BLaER1 (cell line): ENCODE measurements around the gene POLR3C.
"Not testable (repeated sequence)": the region's sequence is repeated elsewhere in the genome, so short reads cannot be mapped to it uniquely, and the experiment has no call there.

ENCODE experiments used
- H3K27ac ChIP-seq: shearing (Covaris generic); formaldehyde crosslinking; 2 replicates; pipeline ENCODE4 v1.8.1; 2022
- H3K27me3 ChIP-seq: shearing (Covaris generic); formaldehyde crosslinking; 2 replicates; pipeline ENCODE4 v1.8.1; 2022
- H3K36me3 ChIP-seq: shearing (Covaris generic); formaldehyde crosslinking; 2 replicates; pipeline ENCODE4 v1.8.1; 2022
- H3K4me1 ChIP-seq: shearing (Covaris generic); formaldehyde crosslinking; 2 replicates; pipeline ENCODE4 v1.8.1; 2022
- H3K4me2 ChIP-seq: shearing (Covaris generic); formaldehyde crosslinking; 2 replicates; pipeline ENCODE4 v1.8.1; 2022
- H3K4me3 ChIP-seq: shearing (Covaris generic); formaldehyde crosslinking; 2 replicates; pipeline ENCODE4 v1.8.1; 2022
- H3K9ac ChIP-seq: shearing (Covaris generic); formaldehyde crosslinking; 2 replicates; pipeline ENCODE4 v1.8.1; 2022
- H3K9me3 ChIP-seq: shearing (Covaris generic); formaldehyde crosslinking; 2 replicates; pipeline ENCODE4 v1.8.1; 2022
- H4K20me1 ChIP-seq: shearing (Covaris generic); formaldehyde crosslinking; 2 replicates; pipeline ENCODE4 v1.8.1; 2022
- Cebpa-rat ChIP-seq: shearing (Covaris generic); IDR thresholded peaks from 2 replicates; pipeline ENCODE4 v1.8.1; 2022

The POLR3C gene, protein sequence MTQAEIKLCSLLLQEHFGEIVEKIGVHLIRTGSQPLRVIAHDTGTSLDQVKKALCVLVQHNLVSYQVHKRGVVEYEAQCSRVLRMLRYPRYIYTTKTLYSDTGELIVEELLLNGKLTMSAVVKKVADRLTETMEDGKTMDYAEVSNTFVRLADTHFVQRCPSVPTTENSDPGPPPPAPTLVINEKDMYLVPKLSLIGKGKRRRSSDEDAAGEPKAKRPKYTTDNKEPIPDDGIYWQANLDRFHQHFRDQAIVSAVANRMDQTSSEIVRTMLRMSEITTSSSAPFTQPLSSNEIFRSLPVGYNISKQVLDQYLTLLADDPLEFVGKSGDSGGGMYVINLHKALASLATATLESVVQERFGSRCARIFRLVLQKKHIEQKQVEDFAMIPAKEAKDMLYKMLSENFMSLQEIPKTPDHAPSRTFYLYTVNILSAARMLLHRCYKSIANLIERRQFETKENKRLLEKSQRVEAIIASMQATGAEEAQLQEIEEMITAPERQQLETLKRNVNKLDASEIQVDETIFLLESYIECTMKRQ

GRCh38 chr1:145823565-145824498, at the start of gene POLR3C, which contains the start of gene RNF115:
Gene POLR3C (plus strand): TSS chr1:145824200. CDS start chr1:145825777, 1,577 bp downstream.
Gene RNF115 (minus strand): TSS chr1:145824095. CDS start chr1:145823873, 222 bp downstream.
- Histone ChIP-seq H3K4me2 (peak within 1 kb of the TSS; percentile 84), H3K27me3 (no peaks in the 10 kb centered on the region), H4K20me1 (peaks cover 22% of the 10 kb centered on the region), H3K9ac (peak within 1 kb of the TSS; percentile 93), H3K27ac (peak within 1 kb of the TSS; percentile 89), H3K4me3 (peak within 1 kb of the TSS; percentile 90), H3K4me1 (peaks cover 14% of the 10 kb centered on the region), H3K9me3 (peaks cover 5% of the 10 kb centered on the region), H3K36me3 (peaks cover 39% of the 10 kb centered on the region)
- no peak for TF ChIP-seq Cebpa-rat

- Histone ChIP-seq H3K9me3 (no peaks in the 10 kb centered on the region), H3K36me3 (peaks cover 49% of the 10 kb centered on the region), H3K27me3 (no peaks in the 10 kb centered on the region), H3K27ac (no peak overlapping the region), H3K4me3 (no peak overlapping the region), H3K4me1 (no peaks in the 10 kb centered on the region), H3K9ac (no peak overlapping the region), H4K20me1 (0 out of 2 replicates have a peak, but pooled peaks cover 5% of the 10 kb centered on the region), H3K4me2 (no peak overlapping the region)
- no peak for TF ChIP-seq Cebpa-rat
Measured at GRCh38 chr1:145777357-145778145, 46.4 kb upstream of the POLR3C start.

DNA sequence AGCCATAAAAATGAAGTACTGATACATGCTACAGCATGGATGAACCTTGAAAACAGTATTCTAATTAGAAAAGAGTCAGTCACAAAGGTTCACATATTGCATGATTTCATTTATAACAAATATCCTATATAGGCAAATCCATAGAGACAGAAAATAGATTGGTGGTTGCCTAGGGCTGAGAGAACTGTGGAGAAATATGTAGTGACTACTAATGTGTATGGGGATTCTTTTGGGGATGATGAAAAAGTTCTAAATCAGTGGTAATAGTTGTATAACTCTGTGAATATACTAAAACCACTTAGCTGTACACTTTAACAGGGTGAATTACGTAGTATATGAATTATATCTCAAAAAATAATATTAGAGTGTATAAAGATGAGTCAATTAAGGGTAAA, 45.9 kb upstream of the POLR3C start:
- Histone ChIP-seq H3K36me3 (peaks cover 55% of the 10 kb centered on the region), H3K9ac (no peak overlapping the region), H3K27me3 (no peaks in the 10 kb centered on the region), H3K27ac (no peak overlapping the region), H3K9me3 (no peaks in the 10 kb centered on the region), H3K4me2 (no peak overlapping the region), H4K20me1 (0 out of 2 replicates have a peak, but pooled peaks cover 5% of the 10 kb centered on the region), H3K4me1 (no peaks in the 10 kb centered on the region), H3K4me3 (no peak overlapping the region)
- no peak for TF ChIP-seq Cebpa-rat

- Histone ChIP-seq H3K4me3 (no peak overlapping the region), H3K27ac (no peak overlapping the region), H3K36me3 (peaks cover 57% of the 10 kb centered on the region), H3K4me2 (no peak overlapping the region), H3K9ac (no peak overlapping the region), H4K20me1 (0 out of 2 replicates have a peak, but pooled peaks cover 5% of the 10 kb centered on the region), H3K27me3 (no peaks in the 10 kb centered on the region), H3K9me3 (no peaks in the 10 kb centered on the region), H3K4me1 (no peaks in the 10 kb centered on the region)
- no peak for TF ChIP-seq Cebpa-rat
Measured at GRCh38 chr1:145782272-145783099, 41.5 kb upstream of the POLR3C start.

GRCh38 chr1:145784409-145784808, 39.6 kb upstream of the POLR3C start:
- no peak for TF ChIP-seq Cebpa-rat
- Histone ChIP-seq H3K36me3 (peaks cover 64% of the 10 kb centered on the region), H3K4me1 (no peaks in the 10 kb centered on the region), H3K27me3 (no peaks in the 10 kb centered on the region), H3K4me3 (no peak overlapping the region), H3K4me2 (no peak overlapping the region), H3K27ac (no peak overlapping the region), H3K9ac (no peak overlapping the region), H4K20me1 (0 out of 2 replicates have a peak, but pooled peaks cover 10% of the 10 kb centered on the region), H3K9me3 (no peaks in the 10 kb centered on the region)

GRCh38 chr1:145785547-145785946, 38.5 kb upstream of the POLR3C start:
- Histone ChIP-seq H3K4me1 (no peaks in the 10 kb centered on the region), H3K4me3 (no peak overlapping the region), H3K9me3 (no peaks in the 10 kb centered on the region), H3K27ac (no peak overlapping the region), H4K20me1 (0 out of 2 replicates have a peak, but pooled peaks cover 10% of the 10 kb centered on the region), H3K27me3 (no peaks in the 10 kb centered on the region), H3K9ac (no peak overlapping the region), H3K4me2 (no peak overlapping the region), H3K36me3 (peaks cover 55% of the 10 kb centered on the region)
- no peak for TF ChIP-seq Cebpa-rat

GRCh38 chr1:145786271-145786670, 37.7 kb upstream of the POLR3C start:
- Histone ChIP-seq H3K36me3 (peaks cover 55% of the 10 kb centered on the region), H3K27ac (no peak overlapping the region), H3K4me1 (no peaks in the 10 kb centered on the region), H3K9ac (no peak overlapping the region), H3K4me3 (no peak overlapping the region), H3K4me2 (no peak overlapping the region), H3K27me3 (no peaks in the 10 kb centered on the region), H4K20me1 (0 out of 2 replicates have a peak, but pooled peaks cover 10% of the 10 kb centered on the region), H3K9me3 (no peaks in the 10 kb centered on the region)
- no peak for TF ChIP-seq Cebpa-rat

DNA sequence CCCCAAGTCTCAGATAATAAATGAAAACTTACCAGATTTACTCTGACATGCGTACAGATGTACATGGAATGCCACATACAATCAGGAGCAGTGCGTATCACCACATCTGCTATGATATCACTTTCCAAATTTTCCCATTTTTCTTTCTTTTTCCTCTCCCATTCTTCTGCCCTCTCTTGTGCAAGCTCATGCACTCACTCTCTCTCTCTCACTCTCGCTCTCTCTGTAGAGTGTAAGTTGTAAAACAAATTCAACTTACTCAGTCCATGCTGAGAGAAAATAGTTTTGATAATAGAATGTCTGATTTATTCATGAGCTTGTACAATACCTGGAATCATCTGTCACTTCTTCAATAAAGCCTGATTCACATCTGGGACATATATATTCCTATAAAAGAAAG, 35.4 kb upstream of the POLR3C start:
- H4K20me1 ChIP-seq, result peaks cover 17% of the 10 kb centered on the region; the same call in 1 of the 2 replicates
- H3K9me3 ChIP-seq, result no peaks in the 10 kb centered on the region
- no peak overlapping the region for H3K4me2 ChIP-seq
- TF ChIP-seq Cebpa-rat, result no peak
- peaks cover 55% of the 10 kb centered on the region for H3K36me3 ChIP-seq
- H3K27ac ChIP-seq, result no peak overlapping the region
- H3K9ac ChIP-seq, result no peak overlapping the region
- H3K4me3 ChIP-seq, result no peak overlapping the region
- H3K27me3 ChIP-seq, result no peaks in the 10 kb centered on the region
- no peaks in the 10 kb centered on the region for H3K4me1 ChIP-seq

DNA sequence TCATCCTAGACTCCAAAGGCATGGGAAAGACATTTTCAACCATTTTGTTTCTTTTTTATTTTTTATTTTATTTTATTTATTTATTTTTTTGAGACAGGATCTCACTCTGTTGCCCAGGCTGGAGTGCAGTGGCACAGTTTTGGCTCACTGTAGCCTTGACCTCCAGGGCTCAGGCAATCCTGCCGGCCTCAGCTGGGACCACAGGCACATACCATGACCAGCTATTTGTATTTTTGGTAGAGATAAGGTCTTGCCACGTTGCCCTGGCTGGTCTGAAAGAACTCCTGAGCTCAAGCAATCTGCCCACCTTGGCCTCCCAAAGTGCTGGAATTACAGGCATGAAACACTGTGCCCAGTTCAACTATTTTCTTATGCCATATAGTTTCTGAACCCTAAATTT, 32.1 kb upstream of the POLR3C start:
- H3K4me2 ChIP-seq, H3K4me3 ChIP-seq, H3K4me1 ChIP-seq, H3K27me3 ChIP-seq, H3K27ac ChIP-seq, H3K9ac ChIP-seq: not testable (repeated sequence)
- peaks cover 79% of the 10 kb centered on the region for H3K36me3 ChIP-seq
- H4K20me1 ChIP-seq, result peaks cover 17% of the 10 kb centered on the region; the same call in 1 of the 2 replicates
- peaks cover 27% of the 10 kb centered on the region for H3K9me3 ChIP-seq
